Osteoblast (primary cell): Measurements from ENCODE around the gene NFATC4. TPM values are rescaled to one million over a fixed set of nuclear protein-coding genes. Genes with fewer than 3 reads are reported as not detected.

ENCODE experiments used
- DNase-seq: peaks from one replicate; pipeline ENCODE4 v3.0.0; 2011; ENCODE audit warnings: low spot score, mixed read lengths; ENCODE audit not compliant: insufficient read length; ENCODE audit errors: missing footprints
- H2AFZ ChIP-seq: 2 replicates; pipeline ENCODE4 v1.6.0; 2011; ENCODE audit warnings: mild to moderate bottlenecking, low read length
- H3K27ac ChIP-seq: 2 replicates; pipeline ENCODE4 v1.5.1; 2011; ENCODE audit warnings: mild to moderate bottlenecking, low read depth, low read length, moderate library complexity
- H3K27me3 ChIP-seq: 2 replicates; pipeline ENCODE4 v1.6.0; 2012; ENCODE audit warnings: mild to moderate bottlenecking, control low read depth, inconsistent platforms, low read length, moderate library complexity; ENCODE audit not compliant: insufficient read depth
- H3K36me3 ChIP-seq: 2 replicates; pipeline ENCODE4 v1.5.1; 2011; ENCODE audit warnings: mild to moderate bottlenecking, low read length, control low read depth, moderate library complexity; ENCODE audit not compliant: insufficient read depth
- H3K4me1 ChIP-seq: 2 replicates; pipeline ENCODE4 v1.5.1; 2011; ENCODE audit warnings: mild to moderate bottlenecking, low read length, control low read depth, moderate library complexity; ENCODE audit not compliant: insufficient read depth
- H3K4me2 ChIP-seq: 2 replicates; pipeline ENCODE4 v1.6.0; 2011; ENCODE audit warnings: mild to moderate bottlenecking, low read length; ENCODE audit not compliant: insufficient read depth
- H3K4me3 ChIP-seq: fragments of 200-600 bp; sonication (generic); 3 replicates; pipeline ENCODE4 v1.5.1; 2012; ENCODE audit warnings: mild to moderate bottlenecking, low read length, inconsistent platforms; ENCODE audit not compliant: insufficient read depth
- H3K79me2 ChIP-seq: 2 replicates; pipeline ENCODE4 v1.6.0; 2012; ENCODE audit warnings: mild to moderate bottlenecking, low read length, control low read depth, inconsistent platforms; ENCODE audit not compliant: insufficient read depth
- H3K9me3 ChIP-seq: 2 replicates; pipeline ENCODE4 v1.5.1; 2011; ENCODE audit warnings: low read depth, low read length, control low read depth
- H4K20me1 ChIP-seq: 2 replicates; pipeline ENCODE4 v1.6.0; 2012; ENCODE audit warnings: mild to moderate bottlenecking, low read length, control low read depth; ENCODE audit not compliant: insufficient read depth
- total RNA-seq: library from RNA; depleted of rRNA; stranded (reverse); fragments of >200 nt; gene quantifications from 2 replicates; pipeline ENCODE4 v1.2.3, GENCODE V29; 2012
- TF ChIP-seq, protein P1 (sequence below): IDR thresholded peaks from 2 replicates; pipeline ENCODE4 v1.5.1; 2011; ENCODE audit warnings: mild to moderate bottlenecking, low read depth, low read length, moderate library complexity; ENCODE audit errors: extremely low read depth

The NFATC4 gene
- total RNA-seq, 1 donor: 107 TPM

GRCh38 chr14:24330973-24331674, 36.9 kb upstream of the NFATC4 start:
- no peaks in the 10 kb centered on the region for H3K27me3 ChIP-seq
- H3K4me2 ChIP-seq: no peak overlapping the region
- no peak overlapping the region for H2AFZ ChIP-seq
- H3K9me3 ChIP-seq: no peaks in the 10 kb centered on the region
- no peaks in the 10 kb centered on the region for H3K36me3 ChIP-seq
- H3K79me2 ChIP-seq: peaks cover 4% of the 10 kb centered on the region
- H4K20me1 ChIP-seq: no peaks in the 10 kb centered on the region
- peaks cover 22% of the 10 kb centered on the region for H3K4me1 ChIP-seq
- no peak overlapping the region for H3K27ac ChIP-seq
- no peak overlapping the region for H3K4me3 ChIP-seq
- TF ChIP-seq, protein P1, sequence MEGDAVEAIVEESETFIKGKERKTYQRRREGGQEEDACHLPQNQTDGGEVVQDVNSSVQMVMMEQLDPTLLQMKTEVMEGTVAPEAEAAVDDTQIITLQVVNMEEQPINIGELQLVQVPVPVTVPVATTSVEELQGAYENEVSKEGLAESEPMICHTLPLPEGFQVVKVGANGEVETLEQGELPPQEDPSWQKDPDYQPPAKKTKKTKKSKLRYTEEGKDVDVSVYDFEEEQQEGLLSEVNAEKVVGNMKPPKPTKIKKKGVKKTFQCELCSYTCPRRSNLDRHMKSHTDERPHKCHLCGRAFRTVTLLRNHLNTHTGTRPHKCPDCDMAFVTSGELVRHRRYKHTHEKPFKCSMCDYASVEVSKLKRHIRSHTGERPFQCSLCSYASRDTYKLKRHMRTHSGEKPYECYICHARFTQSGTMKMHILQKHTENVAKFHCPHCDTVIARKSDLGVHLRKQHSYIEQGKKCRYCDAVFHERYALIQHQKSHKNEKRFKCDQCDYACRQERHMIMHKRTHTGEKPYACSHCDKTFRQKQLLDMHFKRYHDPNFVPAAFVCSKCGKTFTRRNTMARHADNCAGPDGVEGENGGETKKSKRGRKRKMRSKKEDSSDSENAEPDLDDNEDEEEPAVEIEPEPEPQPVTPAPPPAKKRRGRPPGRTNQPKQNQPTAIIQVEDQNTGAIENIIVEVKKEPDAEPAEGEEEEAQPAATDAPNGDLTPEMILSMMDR: no peak
- no peak for DNase-seq

DNA sequence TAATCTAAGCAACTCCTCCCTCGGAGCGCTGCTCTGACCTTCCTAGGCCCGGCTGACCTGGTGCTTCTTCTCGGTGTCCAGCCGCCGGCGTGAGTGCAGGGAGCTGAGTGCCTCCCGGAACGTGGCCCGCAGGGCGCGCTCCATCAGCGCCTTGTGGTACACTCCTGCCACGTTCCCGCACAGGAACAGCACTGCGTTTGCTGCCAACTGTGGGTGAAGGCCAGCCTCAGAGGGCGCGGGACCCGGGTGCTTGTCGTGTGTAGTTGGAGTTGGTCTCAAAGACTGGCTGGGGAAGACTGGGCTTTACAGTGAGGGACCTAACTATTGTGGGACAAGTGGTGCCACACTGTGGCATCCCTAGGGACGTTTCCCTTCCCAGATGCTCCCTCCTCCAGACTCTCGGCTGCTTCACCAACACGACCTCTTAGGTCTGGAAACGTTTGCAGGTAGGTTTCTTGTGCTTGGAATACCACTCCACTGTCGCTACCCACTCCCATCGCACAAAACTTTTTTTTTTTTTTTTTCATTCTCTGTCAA, 36.2 kb upstream of the NFATC4 start:
- Histone ChIP-seq H3K36me3 (no peaks in the 10 kb centered on the region), H3K9me3 (no peaks in the 10 kb centered on the region), H3K79me2 (peaks cover 4% of the 10 kb centered on the region), H3K4me1 (peaks cover 24% of the 10 kb centered on the region), H3K27ac (no peak overlapping the region), H3K27me3 (no peaks in the 10 kb centered on the region), H3K4me2 (peak overlapping the region; percentile 93), H2AFZ (no peak overlapping the region), H4K20me1 (no peaks in the 10 kb centered on the region), H3K4me3 (no peak overlapping the region)
- DNase-seq: peak; percentile 81
- TF ChIP-seq, protein P1: no peak

GRCh38 chr14:24332268-24332993, 35.6 kb upstream of the NFATC4 start:
- no peaks in the 10 kb centered on the region for H4K20me1 ChIP-seq
- H3K27ac ChIP-seq: no peak overlapping the region
- DNase-seq: peak; percentile 98
- peaks cover 4% of the 10 kb centered on the region for H3K79me2 ChIP-seq
- H3K27me3 ChIP-seq: no peaks in the 10 kb centered on the region
- no peaks in the 10 kb centered on the region for H3K36me3 ChIP-seq
- peak overlapping the region; percentile 41 for H3K4me3 ChIP-seq
- TF ChIP-seq, protein P1: peak; percentile 69
- H3K9me3 ChIP-seq: no peaks in the 10 kb centered on the region
- H2AFZ ChIP-seq: peak overlapping the region; percentile 15
- peaks cover 24% of the 10 kb centered on the region for H3K4me1 ChIP-seq
- peak overlapping the region; percentile 93 for H3K4me2 ChIP-seq
